Sigmoid colon (tissue), 3 donors: ENCODE measurements around the gene TXNRD2.

Experiments
- CTCF ChIP-seq, 4 experiments: fragments of 450-650 bp in 3 of 4; fragments of 200-600 bp in 1 of 4; IDR thresholded peaks; one replicate each; pipeline ENCODE4 v1.5.1; 2016 to 2019; ENCODE audit warnings: antibody characterized with exemption in 4 of 4, mild to moderate bottlenecking in 3 of 4, moderate library complexity in 2 of 4
- POLR2A ChIP-seq, 2 donors: fragments of 450-650 bp; IDR thresholded peaks; one replicate each; pipeline ENCODE4 v1.6.1; 2016; ENCODE audit warnings: antibody characterized with exemption in 2 of 2, mild to moderate bottlenecking in 2 of 2, moderate library complexity in 2 of 2

- TF ChIP-seq CTCF (IDR thresholded peaks at IDR 0.05) (no peak), POLR2A (IDR thresholded peaks at IDR 0.05) (no peak)
These were observed 72.7 kb downstream of the TXNRD2 start for GRCh38 chr22:19868773-19869471.
